Progenitor cell of endocrine pancreas (in vitro differentiated cells): ENCODE measurements around the gene HOXB4. TPM values are rescaled to one million over a fixed set of nuclear protein-coding genes. Genes with fewer than 3 reads are reported as not detected.

ENCODE experiments used
- DNase-seq: peaks from one replicate; pipeline ENCODE4 v3.0.0; 2021; ENCODE audit warnings: low spot score; ENCODE audit not compliant: unreplicated experiment
- H3K27ac Mint-ChIP-seq: 2 replicates; pipeline ENCODE4 v1.8.0; 2021; ENCODE audit warnings: mild to moderate bottlenecking, moderate library complexity, mixed read lengths
- H3K27me3 Mint-ChIP-seq: 2 replicates; pipeline ENCODE4 v1.8.0; 2021; ENCODE audit warnings: mixed read lengths
- H3K36me3 Mint-ChIP-seq: 2 replicates; pipeline ENCODE4 v1.8.0; 2022; ENCODE audit warnings: mixed read lengths; ENCODE audit not compliant: insufficient read depth
- H3K4me1 Mint-ChIP-seq: 2 replicates; pipeline ENCODE4 v1.8.0; 2021; ENCODE audit warnings: low read depth, mixed read lengths
- H3K4me3 Mint-ChIP-seq: 2 replicates; pipeline ENCODE4 v1.8.0; 2021; ENCODE audit warnings: low read depth, mild to moderate bottlenecking, moderate library complexity, mixed read lengths
- H3K9me3 Mint-ChIP-seq: 2 replicates; pipeline ENCODE4 v1.8.0; 2021; ENCODE audit warnings: low read depth, mixed read lengths
- CTCF ChIP-seq: fragments of 200-600 bp; sonication (generic); IDR thresholded peaks from one replicate; pipeline ENCODE4 v1.5.0; 2021; ENCODE audit warnings: antibody characterized with exemption, mild to moderate bottlenecking; ENCODE audit not compliant: unreplicated experiment
- total RNA-seq: library from RNA; stranded (reverse); gene quantifications from 2 replicates; pipeline ENCODE4 v1.2.1, GENCODE V29; 2021

HOXB4 gene
- total RNA-seq, 1 donor from 2014 or later, result 3.4 TPM

- Mint-ChIP-seq H3K36me3 (no peaks in the 10 kb centered on the region), H3K27me3 (peaks cover 90% of the 10 kb centered on the region), H3K9me3 (no peaks in the 10 kb centered on the region), H3K4me3 (peak overlapping the region; percentile 63), H3K27ac (peak overlapping the region; percentile 80), H3K4me1 (peaks cover 11% of the 10 kb centered on the region)
- peak; percentile 40 for TF ChIP-seq CTCF
- DNase-seq, result no peak
Observed at GRCh38 chr17:48612854-48613691, 34.9 kb upstream of the HOXB4 start.

GRCh38 chr17:48612456-48612853 is 34.3 kb upstream of the HOXB4 start:
- Mint-ChIP-seq H3K36me3 (no peaks in the 10 kb centered on the region), H3K27me3 (peaks cover 89% of the 10 kb centered on the region), H3K27ac (peak overlapping the region; percentile 80), H3K4me1 (peaks cover 11% of the 10 kb centered on the region), H3K9me3 (no peaks in the 10 kb centered on the region), H3K4me3 (peak overlapping the region; percentile 63)
- no peak for TF ChIP-seq CTCF
- no peak for DNase-seq

- H3K27ac Mint-ChIP-seq, result no peak overlapping the region
- no peak overlapping the region for H3K4me3 Mint-ChIP-seq
- DNase-seq, result no peak
- no peak for TF ChIP-seq CTCF
- peaks cover 89% of the 10 kb centered on the region for H3K27me3 Mint-ChIP-seq
- no peaks in the 10 kb centered on the region for H3K9me3 Mint-ChIP-seq
- H3K4me1 Mint-ChIP-seq, result peaks cover 11% of the 10 kb centered on the region
- H3K36me3 Mint-ChIP-seq, result no peaks in the 10 kb centered on the region
Observed at GRCh38 chr17:48611681-48612455, 33.7 kb upstream of the HOXB4 start.

DNA sequence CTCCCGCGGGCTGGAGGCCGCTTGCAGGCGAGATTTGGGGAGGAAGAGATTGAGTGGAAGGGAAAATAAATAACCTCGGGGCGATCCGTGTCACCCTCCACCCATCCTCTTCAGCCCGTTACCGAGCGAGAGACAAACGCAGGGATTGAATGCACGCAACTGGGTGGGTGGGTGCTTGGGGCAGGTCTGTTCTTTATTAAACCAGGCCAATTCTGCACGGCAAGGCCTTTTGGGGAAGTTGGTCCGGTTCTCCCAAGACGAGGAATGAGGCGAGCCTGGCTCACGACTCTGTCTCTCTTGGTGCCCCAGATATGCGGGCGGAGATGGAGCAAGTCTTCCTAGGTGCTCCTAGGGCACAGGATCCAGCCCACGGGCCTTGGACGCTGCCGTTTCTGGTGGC is 33.1 kb upstream of the HOXB4 start:
- Mint-ChIP-seq H3K27ac (peak overlapping the region; percentile 90), H3K36me3 (no peaks in the 10 kb centered on the region), H3K9me3 (no peaks in the 10 kb centered on the region), H3K4me1 (peaks cover 11% of the 10 kb centered on the region), H3K4me3 (peak overlapping the region; percentile 70), H3K27me3 (peaks cover 89% of the 10 kb centered on the region)
- DNase-seq, result no peak
- no peak for TF ChIP-seq CTCF
